ENCODE measurements around the gene PRDM16.

DNA sequence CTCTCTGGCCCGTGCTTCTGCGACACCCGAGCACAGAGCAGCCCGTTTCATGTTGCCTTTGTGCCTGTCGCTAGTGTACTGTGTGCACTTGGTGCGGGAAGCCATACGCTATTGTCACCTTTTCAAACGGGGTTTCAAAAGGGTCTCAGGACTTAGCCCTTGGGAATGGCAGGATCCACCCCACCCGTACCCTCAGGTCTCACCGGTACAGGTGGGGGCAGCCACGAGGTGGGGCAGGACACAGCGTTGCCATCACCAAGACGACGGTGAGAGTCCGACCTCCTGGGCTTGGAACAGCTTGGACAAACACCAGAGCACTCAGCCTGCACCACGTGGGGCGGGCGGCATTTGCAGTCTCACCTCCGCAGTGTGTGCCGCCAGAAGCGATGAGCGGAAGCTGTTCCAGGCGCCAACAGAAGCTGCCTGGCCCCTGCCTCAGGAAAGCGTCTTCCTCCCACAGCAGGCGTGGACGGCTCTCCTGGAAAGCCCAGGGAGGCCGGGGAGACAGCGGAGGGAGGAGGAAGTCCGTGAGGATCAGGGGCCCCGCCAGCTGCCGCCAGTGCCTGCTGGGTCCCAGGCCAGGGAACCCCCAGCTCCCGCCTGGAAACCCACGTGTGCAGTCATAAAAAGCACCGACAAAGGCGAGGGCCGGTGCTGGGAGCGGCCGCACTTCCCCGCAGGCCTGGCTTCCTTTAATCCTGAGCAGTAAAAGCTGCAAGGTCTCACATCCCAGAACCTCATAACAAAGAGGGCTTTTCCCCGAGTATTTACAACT, 254.2 kb downstream of the PRDM16 start:
- TF ChIP-seq POLR2A (IDR thresholded peaks at IDR 0.05; ENCODE audit: extremely low read depth, insufficient read length): no peak
- TF ChIP-seq MAX (IDR thresholded peaks at IDR 0.05; ENCODE audit: low read depth, low read length): no peak
- TF ChIP-seq, protein P1, sequence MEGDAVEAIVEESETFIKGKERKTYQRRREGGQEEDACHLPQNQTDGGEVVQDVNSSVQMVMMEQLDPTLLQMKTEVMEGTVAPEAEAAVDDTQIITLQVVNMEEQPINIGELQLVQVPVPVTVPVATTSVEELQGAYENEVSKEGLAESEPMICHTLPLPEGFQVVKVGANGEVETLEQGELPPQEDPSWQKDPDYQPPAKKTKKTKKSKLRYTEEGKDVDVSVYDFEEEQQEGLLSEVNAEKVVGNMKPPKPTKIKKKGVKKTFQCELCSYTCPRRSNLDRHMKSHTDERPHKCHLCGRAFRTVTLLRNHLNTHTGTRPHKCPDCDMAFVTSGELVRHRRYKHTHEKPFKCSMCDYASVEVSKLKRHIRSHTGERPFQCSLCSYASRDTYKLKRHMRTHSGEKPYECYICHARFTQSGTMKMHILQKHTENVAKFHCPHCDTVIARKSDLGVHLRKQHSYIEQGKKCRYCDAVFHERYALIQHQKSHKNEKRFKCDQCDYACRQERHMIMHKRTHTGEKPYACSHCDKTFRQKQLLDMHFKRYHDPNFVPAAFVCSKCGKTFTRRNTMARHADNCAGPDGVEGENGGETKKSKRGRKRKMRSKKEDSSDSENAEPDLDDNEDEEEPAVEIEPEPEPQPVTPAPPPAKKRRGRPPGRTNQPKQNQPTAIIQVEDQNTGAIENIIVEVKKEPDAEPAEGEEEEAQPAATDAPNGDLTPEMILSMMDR (IDR thresholded peaks at IDR 0.05; ENCODE audit: low read depth, low read length): no peak
- TF ChIP-seq MYC (IDR thresholded peaks at IDR 0.05; ENCODE audit: low read depth, low read length): no peak
